HG03060 (cell line): Measurements from ENCODE around the gene PRSS21.

Experiments
- ATAC-seq: cut with Tn5 transposase; IDR thresholded peaks from one replicate; pipeline ENCODE4 v1.9.1; 2021; ENCODE audit warnings: low read depth, moderate number of reproducible peaks; ENCODE audit not compliant: unreplicated experiment

Gene PRSS21

DNA sequence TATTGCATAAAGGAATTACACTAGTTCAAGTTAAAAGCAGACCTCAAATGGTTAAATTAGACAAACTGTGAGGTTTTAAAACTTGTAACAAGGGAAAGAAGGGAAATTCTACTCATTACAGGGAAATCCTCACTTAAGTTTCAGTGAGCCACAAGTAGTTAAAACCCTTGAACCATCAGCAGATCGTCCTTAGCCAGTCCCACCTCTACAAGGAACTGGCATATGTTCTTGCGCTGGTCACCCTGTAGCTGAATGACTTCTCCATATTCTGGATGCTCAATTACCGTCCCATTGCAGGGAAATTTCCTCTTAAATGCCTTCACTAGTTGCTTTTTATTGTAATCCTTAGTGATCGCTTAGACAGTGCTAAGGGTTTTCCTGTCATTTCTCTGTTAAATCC lies 5.5 kb downstream of the PRSS21 start:
- no peak for ATAC-seq

DNA sequence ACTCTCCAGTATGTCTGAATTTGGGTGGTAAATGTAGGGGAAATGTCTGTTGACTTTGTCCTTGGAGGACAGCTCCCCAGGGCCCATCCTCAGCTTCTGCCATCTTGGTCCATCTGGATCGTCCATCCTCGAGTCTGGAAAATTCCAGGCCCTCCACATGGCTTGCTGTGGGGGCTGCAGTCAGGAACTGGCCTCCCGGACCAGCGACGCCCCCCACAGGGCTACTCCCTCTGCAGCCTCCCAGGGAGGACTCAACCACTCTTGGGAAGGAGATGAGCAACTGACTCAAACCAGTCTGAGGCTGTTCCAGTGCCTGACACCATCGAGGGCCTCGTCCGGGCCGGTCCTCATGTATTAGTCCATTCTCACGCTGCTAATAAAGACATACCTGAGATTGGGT lies 7.6 kb downstream of the PRSS21 start:
- no peak for ATAC-seq

DNA sequence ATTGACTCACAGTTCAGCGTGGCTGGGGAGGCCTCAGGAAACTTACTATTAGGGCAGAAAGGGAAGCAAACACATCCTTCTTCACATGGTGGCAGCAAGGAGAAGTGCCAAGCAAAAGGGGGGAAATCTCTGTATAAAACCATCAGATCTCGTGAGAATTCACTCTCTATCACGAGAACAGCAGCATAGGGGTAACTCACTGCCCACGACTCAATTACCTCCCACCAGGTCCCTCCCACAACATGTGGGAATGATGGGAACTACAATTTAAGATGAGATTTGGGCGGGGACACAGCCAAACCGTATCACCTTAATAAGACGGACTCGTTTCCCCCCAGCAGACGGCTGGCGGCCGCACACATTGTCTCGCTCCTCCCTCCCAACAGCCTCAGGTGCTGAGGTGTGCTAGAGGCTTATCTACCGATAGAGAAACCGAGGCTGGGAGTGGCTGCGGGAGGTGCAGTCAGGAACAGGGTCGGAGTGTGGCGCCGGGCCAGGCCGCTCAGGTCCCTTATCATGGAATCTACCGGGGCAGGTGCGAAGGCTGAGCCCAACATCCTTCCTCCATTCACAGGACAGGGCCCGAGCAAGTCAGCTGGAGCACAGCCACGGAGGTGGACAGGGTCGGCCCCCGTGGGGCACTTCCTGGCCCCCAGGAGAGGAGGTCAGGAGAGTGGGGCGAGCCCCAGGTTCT lies 8.2 kb downstream of the PRSS21 start:
- ATAC-seq = no peak

DNA sequence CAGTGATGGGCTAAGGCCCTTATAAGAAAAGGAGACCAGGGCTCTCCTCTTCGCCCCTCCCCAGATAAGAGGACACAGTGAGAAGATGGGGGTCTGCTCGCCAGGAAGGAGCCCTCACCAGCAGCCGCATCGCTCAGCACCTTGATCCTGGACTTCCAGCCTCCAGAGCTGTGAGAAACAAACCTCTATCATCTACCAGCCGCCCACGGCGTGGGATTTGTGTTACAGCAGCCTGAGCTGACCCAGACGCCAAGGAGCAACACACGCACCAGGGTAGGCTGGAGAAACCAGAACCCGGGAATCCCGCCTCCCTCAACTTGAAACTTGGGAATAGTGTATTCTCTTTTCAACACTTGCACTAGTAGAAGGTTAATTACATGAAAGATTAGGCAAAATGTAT lies 8.9 kb downstream of the PRSS21 start:
- ATAC-seq = no peak

DNA sequence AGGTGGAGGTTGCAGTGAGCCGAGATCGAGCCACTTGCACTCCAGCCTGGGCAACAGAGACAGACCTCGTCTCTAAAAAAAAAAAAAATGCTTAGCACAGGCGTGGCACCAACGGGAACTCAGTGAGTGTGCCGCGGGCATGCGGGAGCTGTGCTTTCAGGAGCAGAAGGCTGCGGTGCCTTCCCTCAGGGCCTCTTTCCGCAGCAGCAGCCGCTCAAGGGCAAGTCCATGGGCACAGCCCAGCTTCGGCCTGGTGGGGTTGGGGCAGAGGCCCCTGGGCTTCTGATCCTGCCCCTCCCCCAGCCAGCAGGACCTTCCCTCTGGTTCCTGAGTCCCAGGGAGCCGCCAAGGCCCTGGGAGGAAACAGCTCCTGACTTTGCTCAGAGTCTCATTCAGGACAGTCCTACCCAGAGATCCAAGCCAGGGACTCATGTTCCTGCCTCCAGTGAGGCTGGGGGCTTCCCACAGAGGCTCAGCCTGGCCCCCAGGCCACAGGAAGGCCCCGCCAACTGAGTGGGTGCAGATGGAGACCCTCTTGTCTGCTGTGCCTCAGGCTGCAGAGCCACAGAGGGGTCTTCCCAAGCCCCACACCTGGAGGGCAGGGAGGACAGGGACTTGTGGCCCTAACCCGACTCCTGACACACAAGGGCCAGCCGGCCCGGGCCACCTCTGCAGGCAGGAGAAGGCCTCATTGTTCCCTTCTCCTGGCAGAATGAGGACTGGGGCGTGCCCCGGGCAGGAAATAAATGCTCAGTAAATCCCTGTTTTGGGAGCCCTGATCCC lies 9.7 kb downstream of the PRSS21 start:
- ATAC-seq = no peak

DNA sequence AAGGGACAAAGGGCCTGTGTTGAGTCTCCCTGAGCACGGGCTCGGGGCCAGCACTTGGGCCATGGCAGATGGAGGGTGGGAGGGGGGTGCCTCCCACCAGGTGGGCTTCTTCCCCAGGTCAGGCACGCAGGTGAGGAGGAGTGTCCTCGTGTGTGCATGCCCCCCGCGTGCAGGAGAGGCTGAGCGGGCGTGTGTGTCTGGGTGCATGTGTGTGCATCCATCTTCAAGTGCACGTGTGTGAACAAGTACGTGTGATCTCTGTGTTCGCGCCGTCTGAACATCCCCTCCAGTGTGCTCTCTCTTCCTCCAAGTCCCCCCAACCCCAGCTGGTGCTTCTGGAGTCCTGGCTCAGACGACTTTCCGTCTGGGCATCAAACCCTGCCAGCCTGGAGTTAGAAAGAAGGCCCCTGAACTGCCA lies 10.3 kb downstream of the PRSS21 start:
- ATAC-seq = no peak

DNA sequence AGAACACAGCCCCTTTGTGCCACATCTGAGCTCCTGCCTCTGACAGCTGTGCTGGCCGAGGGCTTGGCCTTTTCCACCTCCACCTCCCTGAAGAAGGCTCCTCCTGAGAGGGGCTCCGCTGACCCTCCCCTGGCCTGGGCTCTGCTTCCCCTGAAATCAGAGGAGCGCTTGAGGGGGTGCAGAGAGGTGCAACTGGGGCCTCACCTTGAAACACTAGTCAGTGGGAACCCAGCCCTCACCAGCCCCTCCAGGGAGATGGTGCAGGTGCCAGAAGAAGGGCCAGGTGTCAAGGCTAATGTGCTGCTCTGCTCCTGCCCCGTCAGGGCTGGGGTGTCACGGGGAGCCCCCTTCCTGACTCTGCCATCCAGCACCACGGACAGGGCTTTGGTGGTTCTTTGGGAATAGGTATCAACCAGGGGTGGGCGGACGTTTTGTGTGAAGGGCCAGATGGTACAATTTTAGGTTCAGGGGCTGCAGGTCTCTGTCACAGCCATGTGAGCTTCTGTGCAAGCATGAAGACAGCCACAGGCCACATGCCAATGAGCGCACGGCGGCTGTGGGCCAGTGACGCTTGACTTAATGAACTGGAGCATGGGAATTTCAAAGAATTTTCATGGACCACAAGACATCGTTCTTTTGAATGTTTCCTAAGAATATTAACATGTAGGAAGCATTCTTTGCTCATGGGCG lies 10.9 kb downstream of the PRSS21 start:
- ATAC-seq = no peak

DNA sequence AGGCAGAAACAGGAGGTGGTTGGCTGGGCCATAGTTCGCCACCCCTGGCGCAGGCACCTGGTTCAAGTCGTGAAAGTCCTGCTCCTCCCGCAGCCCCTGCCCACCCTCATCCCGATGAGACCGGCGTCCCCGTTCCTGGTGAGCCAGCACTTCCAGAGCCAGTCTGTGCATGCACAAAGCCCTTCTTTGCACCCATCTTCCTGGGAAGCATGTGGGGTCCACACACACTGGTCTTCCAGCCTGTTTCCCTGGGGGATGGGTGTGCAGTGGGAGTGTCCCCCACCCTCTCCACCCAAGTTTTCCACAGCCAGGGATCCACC lies 11.4 kb downstream of the PRSS21 start:
- no peak for ATAC-seq

DNA sequence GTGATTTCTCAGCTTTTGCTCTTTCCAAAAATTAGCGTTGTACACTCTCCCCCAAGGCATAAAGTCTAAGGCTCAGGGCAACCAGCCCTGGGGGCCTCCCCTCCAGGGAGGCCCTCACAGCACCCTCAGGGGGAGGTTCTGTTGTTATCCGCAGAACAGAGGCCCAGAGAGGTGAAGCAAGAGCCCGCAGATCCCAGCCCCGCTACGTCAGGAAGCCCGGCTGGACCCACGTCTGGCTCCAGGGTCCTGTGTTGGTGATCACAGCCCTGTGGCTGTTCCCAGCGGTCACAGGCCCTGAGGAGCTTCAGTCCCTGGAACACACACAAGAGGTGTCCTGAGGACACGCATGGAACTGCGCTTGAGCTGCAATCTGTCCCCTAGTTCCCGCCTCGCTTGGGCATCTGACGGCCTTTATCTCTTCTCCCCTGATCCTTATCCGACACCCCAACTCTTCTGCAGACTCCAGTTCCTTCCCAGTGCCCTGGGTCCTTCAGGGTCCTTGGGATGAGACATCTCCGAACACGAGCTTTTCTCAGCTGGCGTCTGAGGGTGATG lies 11.9 kb downstream of the PRSS21 start:
- ATAC-seq = no peak

DNA sequence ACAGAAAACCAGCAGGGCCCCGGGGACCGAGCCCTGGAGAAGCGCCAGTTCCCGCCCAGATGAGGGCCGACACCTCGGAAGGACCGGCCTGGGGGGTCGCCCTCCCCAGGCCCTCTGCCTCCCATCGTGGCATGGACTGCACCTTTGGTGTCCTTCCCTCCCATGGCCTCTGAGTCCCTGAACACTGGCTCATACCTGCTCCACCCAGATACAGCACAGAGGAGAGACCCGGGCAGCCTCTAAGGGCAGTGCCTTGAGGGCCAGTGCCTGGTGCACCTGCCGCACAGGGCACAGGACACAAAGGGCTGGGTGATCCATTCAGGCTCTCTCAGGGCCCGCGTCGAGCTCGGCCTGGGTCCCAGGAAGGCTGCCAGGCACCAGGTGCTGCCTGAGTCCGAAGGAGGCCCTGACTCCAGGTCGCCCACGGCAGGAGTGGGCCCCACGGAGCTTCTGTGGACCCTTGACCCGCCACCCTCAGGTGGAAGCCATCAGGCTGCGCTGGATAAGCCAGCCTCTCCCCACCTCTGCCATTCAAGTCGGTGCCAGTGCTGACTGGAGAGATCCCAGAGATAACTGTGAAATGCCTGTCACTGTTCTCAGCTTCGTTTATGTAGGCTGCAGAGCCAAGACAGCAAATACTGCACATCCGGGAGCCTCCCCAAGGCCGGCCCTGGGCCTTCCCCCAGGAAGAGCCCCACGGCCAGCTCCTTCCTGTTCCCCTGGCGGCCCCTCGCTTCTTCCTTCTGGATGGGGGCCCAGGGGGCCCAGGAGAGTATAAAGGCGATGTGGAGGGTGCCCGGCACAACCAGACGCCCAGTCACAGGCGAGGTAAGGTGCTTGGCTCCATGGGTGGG lies 12.7 kb downstream of the PRSS21 start, which contains the start of gene ZG16B:
TSS of gene ZG16B (plus strand) at position 803 of the 854 bp plus-strand sequence. CDS start 139 bp downstream, outside the sequence.
- ATAC-seq = no peak

DNA sequence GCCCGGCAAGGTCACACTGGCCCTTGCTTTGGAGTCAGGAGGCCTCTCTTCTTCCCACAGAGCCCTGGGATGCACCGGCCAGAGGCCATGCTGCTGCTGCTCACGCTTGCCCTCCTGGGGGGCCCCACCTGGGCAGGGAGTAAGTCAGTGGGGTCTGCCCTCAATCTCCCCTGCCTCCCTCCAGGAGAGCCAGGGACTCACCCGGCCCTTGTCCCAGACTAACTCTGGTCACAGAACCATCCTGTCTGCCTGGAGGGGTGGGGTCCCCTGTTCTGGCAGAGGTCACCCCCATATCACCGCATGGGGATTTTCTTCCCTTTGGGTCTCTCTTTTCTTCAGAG lies 13.3 kb downstream of the PRSS21 start:
- no peak for ATAC-seq

DNA sequence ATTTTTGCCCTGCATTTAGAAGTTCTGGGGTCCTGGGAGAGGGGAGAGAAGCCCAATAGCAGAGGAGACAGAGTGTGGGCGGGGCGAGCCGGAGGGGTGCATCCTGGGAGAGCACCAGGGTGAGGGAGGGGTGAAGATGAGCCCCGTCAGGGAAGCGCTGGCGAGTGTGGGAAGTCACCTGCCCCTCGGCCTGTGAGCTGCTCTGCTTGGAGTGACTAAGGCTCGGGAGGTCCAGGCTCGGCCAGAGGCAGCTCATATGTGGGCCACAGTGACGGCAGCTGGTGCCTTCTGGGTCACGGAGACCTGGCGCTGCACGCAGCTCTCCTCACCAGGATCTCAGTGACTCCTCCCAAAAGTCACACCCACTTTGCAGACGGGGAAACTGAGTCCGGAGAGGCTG lies 14.2 kb downstream of the PRSS21 start:
- ATAC-seq = no peak

DNA sequence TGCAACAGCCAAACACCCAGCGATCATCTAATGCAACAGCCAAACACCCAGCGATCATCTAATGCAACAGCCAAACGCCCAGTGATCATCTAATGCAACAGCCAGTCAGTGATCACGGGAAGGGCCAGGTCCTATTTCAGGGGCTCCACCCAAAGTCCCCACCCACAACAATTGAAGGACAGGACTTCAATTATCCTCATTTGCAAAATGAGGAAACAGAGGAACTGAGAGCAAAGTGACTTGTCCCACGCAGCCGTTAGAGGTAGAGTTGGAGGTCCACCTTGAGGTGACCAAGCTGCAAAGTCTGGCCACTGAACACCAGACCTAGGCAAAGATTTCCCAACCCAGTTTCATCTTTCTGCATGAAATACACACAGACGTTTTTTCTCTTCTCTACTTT lies 16.7 kb downstream of the PRSS21 start:
- no peak for ATAC-seq

DNA sequence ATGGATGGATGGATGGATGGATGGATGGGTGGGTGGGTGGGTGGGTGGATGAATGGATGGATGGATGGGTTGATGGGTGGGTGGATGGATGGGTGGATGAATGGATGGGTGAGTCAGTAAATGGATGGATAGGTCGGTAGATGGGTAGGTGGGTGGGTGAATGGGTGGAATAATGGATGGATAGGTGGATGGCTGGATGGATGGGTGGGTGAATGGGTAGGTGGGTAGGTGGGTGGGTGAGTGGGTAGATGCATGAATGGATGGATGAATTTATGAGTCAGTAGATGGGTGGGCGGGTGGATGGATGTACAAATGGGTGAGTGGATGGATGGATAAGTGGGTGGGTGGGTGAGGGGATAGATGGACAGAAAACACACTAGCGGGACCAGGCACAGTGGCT lies 17.9 kb downstream of the PRSS21 start:
- no peak for ATAC-seq

DNA sequence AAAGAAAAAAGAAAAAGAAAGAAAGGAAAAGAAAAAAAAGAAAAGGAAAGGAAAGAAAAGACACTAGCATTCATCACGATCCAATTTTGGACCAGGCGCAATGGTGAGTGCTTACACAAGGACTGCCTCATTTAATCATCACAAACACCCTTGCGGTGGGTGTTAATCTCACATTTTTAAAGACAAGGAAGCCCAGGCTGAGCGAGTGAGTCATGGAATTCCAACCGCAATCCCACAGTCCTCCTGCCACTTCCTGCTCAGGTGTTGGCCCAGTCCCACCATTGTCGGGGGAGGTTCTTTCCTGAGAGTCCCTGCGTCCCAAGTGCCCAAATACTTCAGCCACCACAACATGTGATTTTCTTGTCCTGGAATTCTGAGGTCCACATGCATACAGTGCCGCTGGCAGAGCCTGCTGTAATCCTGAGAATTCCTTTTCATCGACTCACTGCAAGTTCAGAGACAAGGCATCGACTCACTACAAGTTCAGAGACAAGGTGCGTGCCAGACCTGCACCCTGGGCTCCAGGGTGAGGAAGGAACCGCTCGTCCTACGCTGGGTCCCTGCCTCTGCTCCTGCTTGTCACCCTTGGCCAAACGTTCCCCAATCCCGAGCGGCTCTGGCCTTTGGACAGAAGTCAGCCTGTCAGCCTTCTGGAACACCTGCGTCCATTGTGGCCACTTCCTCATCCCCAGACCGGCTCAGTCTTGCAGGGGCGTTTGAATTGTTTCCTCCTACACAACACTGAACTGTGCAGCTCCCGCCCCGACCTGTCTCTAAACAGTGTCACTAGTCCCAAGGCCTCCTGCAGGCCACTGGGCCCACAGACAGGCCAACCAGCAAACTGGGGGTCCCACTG lies 18.8 kb downstream of the PRSS21 start:
- ATAC-seq = no peak

DNA sequence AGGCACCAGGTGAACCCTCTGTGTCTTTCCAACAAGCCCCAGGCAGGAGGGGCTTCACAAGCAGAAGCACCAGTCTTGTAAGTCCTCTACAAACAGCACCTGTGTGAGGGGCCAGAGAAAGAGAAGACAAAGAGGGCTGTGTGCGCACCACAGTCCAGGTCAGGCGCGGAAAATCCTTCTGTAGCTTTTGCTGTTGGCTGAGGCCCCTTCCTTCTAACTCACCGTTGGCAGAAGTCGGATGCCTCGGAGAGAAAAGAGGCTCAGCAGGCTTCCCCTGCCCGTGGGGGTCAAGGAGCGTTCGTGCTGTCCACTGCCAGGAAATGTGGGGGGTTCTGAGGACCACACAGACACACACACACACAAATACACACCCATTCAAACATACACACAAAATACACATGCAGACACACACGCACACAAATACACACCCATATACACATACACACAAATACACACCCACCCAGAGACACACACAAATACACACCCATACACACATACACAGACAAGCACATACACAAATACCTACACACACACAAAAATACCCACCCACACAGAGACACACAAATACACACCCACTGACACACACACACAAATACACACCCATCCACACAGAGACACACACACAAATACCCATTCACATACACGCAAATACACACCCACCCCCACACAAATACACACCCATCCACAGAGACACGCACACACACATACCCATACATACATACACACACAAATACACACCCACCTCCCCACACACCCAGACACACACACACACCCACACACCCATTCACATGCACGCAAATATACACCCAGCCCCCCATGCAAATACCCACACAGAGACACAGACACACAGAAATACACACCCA lies 19.8 kb downstream of the PRSS21 start:
- ATAC-seq = no peak

DNA sequence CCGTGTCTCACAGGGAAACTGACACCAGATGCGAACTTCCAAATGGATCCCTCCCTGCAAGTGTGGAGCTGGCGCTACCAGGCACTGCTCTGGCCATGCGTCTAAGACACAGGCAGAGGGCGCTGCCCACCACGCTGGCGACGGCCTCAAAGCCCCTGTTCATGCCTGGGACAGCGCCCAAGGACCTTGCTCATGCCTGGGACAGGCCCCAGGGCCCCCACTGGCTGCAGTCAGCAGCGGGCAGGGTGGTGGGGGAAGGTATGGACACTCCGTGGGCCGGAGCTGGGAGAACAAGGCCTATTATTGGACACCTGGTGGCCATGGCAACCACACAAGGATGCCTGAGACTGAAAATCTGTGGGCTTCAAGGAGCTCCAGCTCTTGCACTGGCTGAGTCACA lies 21.9 kb downstream of the PRSS21 start:
- ATAC-seq = no peak

DNA sequence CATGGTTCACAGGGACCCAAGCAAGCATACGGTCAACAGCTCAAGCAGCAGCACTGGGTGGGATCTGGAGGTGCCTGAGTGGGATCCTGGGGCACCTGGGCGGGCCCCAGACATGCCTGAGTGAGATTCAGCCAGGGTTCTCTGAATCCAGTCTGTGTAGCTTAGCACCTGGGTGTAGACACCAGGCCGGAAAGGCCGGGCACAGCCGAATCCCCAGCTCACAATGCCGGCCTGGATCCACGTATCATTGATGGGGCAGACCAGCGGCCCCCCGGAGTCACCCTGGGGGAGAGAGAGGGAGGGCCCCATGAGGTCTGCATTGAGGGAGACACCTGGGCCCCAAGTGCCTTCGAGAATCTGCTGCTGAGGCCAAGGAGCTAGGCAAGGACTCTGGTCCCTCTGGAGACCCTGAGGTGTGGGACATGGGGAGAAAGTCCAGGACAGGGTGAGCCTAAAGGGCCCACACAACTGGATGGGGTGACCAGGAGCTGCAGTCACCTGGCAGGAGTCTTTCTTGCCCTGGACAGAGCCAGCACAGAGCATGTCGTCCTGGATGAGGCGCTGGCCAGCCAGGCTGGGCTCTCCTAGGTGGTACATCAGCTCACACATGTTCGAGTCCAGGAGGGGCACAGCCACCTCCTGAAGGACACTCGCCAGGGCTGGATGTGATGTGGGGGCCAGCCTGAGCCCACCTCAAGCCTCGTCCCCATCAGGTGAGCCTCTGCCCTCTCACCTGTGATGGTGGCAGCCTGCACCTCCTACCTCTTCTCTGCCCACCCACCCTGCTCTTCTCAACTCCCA lies 22.8 kb downstream of the PRSS21 start:
- no peak for ATAC-seq
